ENCODE results near the gene XRN2. TPM values are rescaled to one million over a fixed set of nuclear protein-coding genes. Genes with fewer than 3 reads are reported as not detected.
"Not testable (repeated sequence)": the region's sequence is repeated elsewhere in the genome, so short reads cannot be mapped to it uniquely, and the experiment has no call there.

XRN2 gene
- total and polyA plus RNA-seq, 4 donors, result 12.6 to 62.2 (median 53.6) TPM

- 31 to 43% methylated on average over 1 of the region's 1 CpG for WGBS, 2 donors
- Histone ChIP-seq H3K4me3 (no peak overlapping the region), H3K9me3 (ENCODE audit: control insufficient read depth in 4 of 4, insufficient read depth in 3 of 4, low read length in 3 of 4) (no peaks in the 10 kb centered on the region), H3K27me3 (ENCODE audit: control insufficient read depth in 3 of 3, insufficient read depth in 3 of 3, low read length in 2 of 3) (no peaks in the 10 kb centered on the region), H3K9ac (ENCODE audit: insufficient read depth in 1 of 2, low read length in 2 of 2) (no peak overlapping the region), H3K27ac (ENCODE audit: low read depth in 1 of 2, low read length in 1 of 2) (no peak overlapping the region), H3K4me1 (ENCODE audit: control insufficient read depth in 5 of 5, insufficient read depth in 5 of 5, low read length in 5 of 5) (peaks cover 0 to 2% (median 0%) of the 10 kb centered on the region in 5 donors), H3K36me3 (ENCODE audit: control insufficient read depth in 4 of 4, insufficient read depth in 4 of 4, low read length in 4 of 4) (peaks cover 12 to 44% (median 26%) of the 10 kb centered on the region in 4 donors)
- TF ChIP-seq CTCF (IDR thresholded peaks at IDR 0.05; ENCODE audit: control extremely low read depth, extremely low read depth), result no peak
- DNase-seq, result no peak
- ATAC-seq (ENCODE audit: insufficient read depth, low FRiP score), result peak; percentile 54
Measured at GRCh38 chr20:21360705-21361104, 57.6 kb downstream of the XRN2 start.

- Histone ChIP-seq H3K36me3 (ENCODE audit: control insufficient read depth in 4 of 4, insufficient read depth in 4 of 4, low read length in 4 of 4) (peaks cover 12 to 41% (median 27%) of the 10 kb centered on the region in 4 donors), H3K9me3 (ENCODE audit: control insufficient read depth in 4 of 4, insufficient read depth in 3 of 4, low read length in 3 of 4) (no peaks in the 10 kb centered on the region), H3K27ac (ENCODE audit: low read depth in 1 of 2, low read length in 1 of 2) (no peak overlapping the region), H3K4me3 (no peak overlapping the region), H3K9ac (ENCODE audit: insufficient read depth in 1 of 2, low read length in 2 of 2) (no peak overlapping the region), H3K4me1 (ENCODE audit: control insufficient read depth in 5 of 5, insufficient read depth in 5 of 5, low read length in 5 of 5) (peaks cover 0 to 2% (median 0%) of the 10 kb centered on the region in 5 donors), H3K27me3 (ENCODE audit: control insufficient read depth in 3 of 3, insufficient read depth in 3 of 3, low read length in 2 of 3) (no peaks in the 10 kb centered on the region)
- WGBS, 2 donors, result 13 to 21% methylated on average over 2 of the region's 2 CpGs
- DNase-seq (no peak), ATAC-seq (ENCODE audit: insufficient read depth, low FRiP score) (peak; percentile 82)
- no peak for TF ChIP-seq CTCF (IDR thresholded peaks at IDR 0.05; ENCODE audit: control extremely low read depth, extremely low read depth)
Measured at GRCh38 chr20:21361266-21361665, 58.1 kb downstream of the XRN2 start.

- Histone ChIP-seq H3K4me1 (ENCODE audit: control insufficient read depth in 5 of 5, insufficient read depth in 5 of 5, low read length in 5 of 5) (peaks cover 0 to 2% (median 0%) of the 10 kb centered on the region in 5 donors), H3K36me3 (ENCODE audit: control insufficient read depth in 4 of 4, insufficient read depth in 4 of 4, low read length in 4 of 4) (peaks cover 14 to 56% (median 21%) of the 10 kb centered on the region in 4 donors), H3K27me3 (ENCODE audit: control insufficient read depth in 3 of 3, insufficient read depth in 3 of 3, low read length in 2 of 3) (no peaks in the 10 kb centered on the region), H3K9me3 (ENCODE audit: control insufficient read depth in 4 of 4, insufficient read depth in 3 of 4, low read length in 3 of 4) (no peaks in the 10 kb centered on the region), H3K4me3 (no peak overlapping the region), H3K9ac (ENCODE audit: insufficient read depth in 1 of 2, low read length in 2 of 2) (no peak overlapping the region), H3K27ac (ENCODE audit: low read depth in 1 of 2, low read length in 1 of 2) (no peak overlapping the region)
- ATAC-seq (ENCODE audit: insufficient read depth, low FRiP score) (no peak), DNase-seq (no peak)
- WGBS, 2 donors, result 96 to 97% methylated on average over 6 of the region's 6 CpGs
- no peak for TF ChIP-seq CTCF (IDR thresholded peaks at IDR 0.05; ENCODE audit: control extremely low read depth, extremely low read depth)
Measured at GRCh38 chr20:21364413-21364812, 61.3 kb downstream of the XRN2 start.

- H3K4me1 ChIP-seq (ENCODE audit: control insufficient read depth in 5 of 5, insufficient read depth in 5 of 5, low read length in 5 of 5), result no peaks in the 10 kb centered on the region
- DNase-seq, result no peak
- H3K9me3 ChIP-seq (ENCODE audit: control insufficient read depth in 4 of 4, insufficient read depth in 3 of 4, low read length in 3 of 4), result no peaks in the 10 kb centered on the region
- H3K4me3 ChIP-seq, result no peak overlapping the region
- no peak overlapping the region for H3K9ac ChIP-seq (ENCODE audit: insufficient read depth in 1 of 2, low read length in 2 of 2)
- H3K27ac ChIP-seq (ENCODE audit: low read depth in 1 of 2, low read length in 1 of 2), result no peak overlapping the region
- H3K36me3 ChIP-seq (ENCODE audit: control insufficient read depth in 4 of 4, insufficient read depth in 4 of 4, low read length in 4 of 4), result peaks cover 11 to 58% (median 19%) of the 10 kb centered on the region in 4 donors
- ATAC-seq (ENCODE audit: insufficient read depth, low FRiP score), result no peak
- H3K27me3 ChIP-seq (ENCODE audit: control insufficient read depth in 3 of 3, insufficient read depth in 3 of 3, low read length in 2 of 3), result no peaks in the 10 kb centered on the region
- 99% methylated on average over 3 of the region's 3 CpGs for WGBS, 2 donors
- no peak for TF ChIP-seq CTCF (IDR thresholded peaks at IDR 0.05; ENCODE audit: control extremely low read depth, extremely low read depth)
Measured at GRCh38 chr20:21365771-21366170, 62.6 kb downstream of the XRN2 start.

GRCh38 chr20:21366273-21366672 lies 63.1 kb downstream of the XRN2 start:
- not testable (repeated sequence) for H3K4me3 ChIP-seq; ATAC-seq (ENCODE audit: insufficient read depth, low FRiP score); H3K27ac ChIP-seq (ENCODE audit: low read depth in 1 of 2, low read length in 1 of 2); H3K9me3 ChIP-seq (ENCODE audit: control insufficient read depth in 4 of 4, insufficient read depth in 3 of 4, low read length in 3 of 4); H3K4me1 ChIP-seq (ENCODE audit: control insufficient read depth in 5 of 5, insufficient read depth in 5 of 5, low read length in 5 of 5); DNase-seq; H3K9ac ChIP-seq (ENCODE audit: insufficient read depth in 1 of 2, low read length in 2 of 2); H3K27me3 ChIP-seq (ENCODE audit: control insufficient read depth in 3 of 3, insufficient read depth in 3 of 3, low read length in 2 of 3)
- WGBS, 2 donors, result 74 to 81% methylated on average over 9 of the region's 9 CpGs
- H3K36me3 ChIP-seq (ENCODE audit: control insufficient read depth in 4 of 4, insufficient read depth in 4 of 4, low read length in 4 of 4), result peaks cover 11 to 54% (median 19%) of the 10 kb centered on the region in 4 donors
